Tibial nerve (tissue), 4 donors: Measurements from ENCODE around the gene PEX12. TPM values are rescaled to one million over a fixed set of nuclear protein-coding genes. Genes with fewer than 3 reads are reported as not detected.

Source experiments
- DNase-seq, 2 donors: peaks; one replicate each; pipeline ENCODE4 v3.0.0-alpha.2; 2019; ENCODE audit warnings: low spot score in 2 of 2
- H3K27ac ChIP-seq, 4 donors: fragments of 200-600 bp; sonication (generic) in 3 of 4; one replicate each; pipeline ENCODE4 v1.5.1; 2017 to 2019; ENCODE audit warnings: mild to moderate bottlenecking in 1 of 4
- H3K27me3 ChIP-seq, 2 donors: fragments of 200-600 bp; sonication (generic) in 1 of 2; one replicate each; pipeline versions ENCODE4 v1.5.1 to v1.6.0; 2017 to 2019
- H3K36me3 ChIP-seq, 3 donors: fragments of 200-600 bp; sonication (generic); one replicate each; pipeline ENCODE4 v1.5.1; 2018 to 2019
- H3K4me1 ChIP-seq, 4 donors: fragments of 200-600 bp; sonication (generic) in 3 of 4; one replicate each; pipeline ENCODE4 v1.5.1; 2017 to 2019
- H3K4me3 ChIP-seq, 4 donors: fragments of 200-600 bp; sonication (generic) in 3 of 4; one replicate each; pipeline ENCODE4 v1.5.1; 2017 to 2019; ENCODE audit warnings: mild to moderate bottlenecking in 1 of 4, moderate library complexity in 1 of 4
- H3K9me3 ChIP-seq, 4 donors: fragments of 200-600 bp; sonication (generic) in 3 of 4; one replicate each; pipeline ENCODE4 v1.5.1; 2017 to 2019
- CTCF ChIP-seq, 5 experiments: fragments of 200-600 bp in 3 of 5; fragments of 450-650 bp in 2 of 5; sonication (generic) in 3 of 5; IDR thresholded peaks; one replicate each; pipeline ENCODE4 v1.5.1; 2016 to 2019; ENCODE audit warnings: antibody characterized with exemption in 5 of 5, mild to moderate bottlenecking in 3 of 5, moderate library complexity in 2 of 5
- EP300 ChIP-seq, 2 donors: sonication (generic); formaldehyde crosslinking; IDR thresholded peaks; one replicate each; pipeline ENCODE4 v1.6.1; 2017; ENCODE audit warnings: antibody characterized with exemption in 2 of 2, mild to moderate bottlenecking in 1 of 2
- POLR2A ChIP-seq, 2 donors: fragments of 450-650 bp; IDR thresholded peaks; one replicate each; pipeline ENCODE4 v1.6.1; 2017; ENCODE audit warnings: antibody characterized with exemption in 2 of 2, mild to moderate bottlenecking in 2 of 2, moderate library complexity in 2 of 2
- WGBS, 2 donors: methylation state at CpG; one replicate each; pipeline ENCODE4 v1.1.5; 2018; 5-methylcytosine and 5-hydroxymethylcytosine counted together
- total RNA-seq, 4 donors: library from RNA; depleted of rRNA; stranded (reverse); fragments of >200 nt; gene quantifications; one replicate each; pipeline ENCODE4 v1.1.0, GENCODE V29; 2016

Gene PEX12
- total RNA-seq, 4 donors from 2014 or later = 4.2 to 10.8 (median 9.7) TPM

GRCh38 chr17:35557353-35557752, 21.0 kb downstream of the PEX12 start:
- no peaks in the 10 kb centered on the region for H3K4me1 ChIP-seq
- H3K9me3 ChIP-seq = no peaks in the 10 kb centered on the region
- no peak overlapping the region for H3K27ac ChIP-seq
- WGBS, 2 donors = 80 to 82% methylated on average over 3 of the region's 3 CpGs
- peaks cover 0 to 6% of the 10 kb centered on the region in 2 donors for H3K27me3 ChIP-seq
- DNase-seq = no peak
- no peaks in the 10 kb centered on the region for H3K36me3 ChIP-seq
- no peak for TF ChIP-seq EP300 (IDR thresholded peaks at IDR 0.05)
- no peak for TF ChIP-seq POLR2A (IDR thresholded peaks at IDR 0.05)
- no peak for TF ChIP-seq CTCF (IDR thresholded peaks at IDR 0.05)
- H3K4me3 ChIP-seq = no peak overlapping the region

DNA sequence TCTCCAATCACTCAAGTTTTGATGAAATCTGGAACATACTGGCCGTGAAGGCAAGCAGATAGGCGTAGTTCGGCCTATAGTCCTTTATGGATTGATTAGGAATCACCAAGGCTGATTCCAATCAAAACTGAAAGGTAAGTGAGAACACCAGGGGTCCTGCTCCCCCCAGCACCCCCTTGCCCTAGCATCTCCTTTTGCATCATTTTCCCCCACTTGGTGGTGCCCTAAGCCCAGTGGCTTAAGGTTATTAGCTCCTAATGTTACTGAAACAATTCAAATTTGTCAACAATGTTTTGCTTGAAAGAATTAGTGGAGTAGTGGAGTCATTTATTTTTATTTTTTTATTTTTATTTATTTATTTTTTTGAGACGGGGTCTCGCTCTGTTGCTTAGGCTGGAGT, 22.7 kb downstream of the PEX12 start:
- no peaks in the 10 kb centered on the region for H3K9me3 ChIP-seq
- no peaks in the 10 kb centered on the region for H3K36me3 ChIP-seq
- TF ChIP-seq CTCF (IDR thresholded peaks at IDR 0.05) (no peak), POLR2A (IDR thresholded peaks at IDR 0.05) (no peak)
- DNase-seq = no peak
- H3K27ac ChIP-seq = no peak overlapping the region
- WGBS, 2 donors = 83 to 88% methylated on average over 5 of the region's 5 CpGs
- no peaks in the 10 kb centered on the region for H3K4me1 ChIP-seq
- no peak overlapping the region for H3K4me3 ChIP-seq
- peaks cover 0 to 6% of the 10 kb centered on the region in 2 donors for H3K27me3 ChIP-seq

- H3K36me3 ChIP-seq = no peaks in the 10 kb centered on the region
- WGBS, 2 donors = 76 to 78% methylated on average over 5 of the region's 5 CpGs
- no peak overlapping the region for H3K27ac ChIP-seq
- DNase-seq = no peak
- no peak for TF ChIP-seq EP300 (IDR thresholded peaks at IDR 0.05)
- no peak for TF ChIP-seq POLR2A (IDR thresholded peaks at IDR 0.05)
- TF ChIP-seq CTCF (IDR thresholded peaks at IDR 0.05) = no peak
- peaks cover 0 to 6% of the 10 kb centered on the region in 2 donors for H3K27me3 ChIP-seq
- H3K4me1 ChIP-seq = no peaks in the 10 kb centered on the region
- no peak overlapping the region for H3K4me3 ChIP-seq
- no peaks in the 10 kb centered on the region for H3K9me3 ChIP-seq
Measured at GRCh38 chr17:35554668-35555067, 23.7 kb downstream of the PEX12 start.

GRCh38 chr17:35553310-35553709, 25.1 kb downstream of the PEX12 start:
- Histone ChIP-seq H3K36me3 (no peaks in the 10 kb centered on the region), H3K4me3 (no peak overlapping the region), H3K27me3 (no peaks in the 10 kb centered on the region), H3K4me1 (no peaks in the 10 kb centered on the region), H3K27ac (no peak overlapping the region), H3K9me3 (no peaks in the 10 kb centered on the region)
- TF ChIP-seq EP300 (IDR thresholded peaks at IDR 0.05) (no peak), CTCF (IDR thresholded peaks at IDR 0.05) (no peak), POLR2A (IDR thresholded peaks at IDR 0.05) (no peak)
- no peak for DNase-seq
- 77 to 81% methylated on average over 4 of the region's 4 CpGs for WGBS, 2 donors

DNA sequence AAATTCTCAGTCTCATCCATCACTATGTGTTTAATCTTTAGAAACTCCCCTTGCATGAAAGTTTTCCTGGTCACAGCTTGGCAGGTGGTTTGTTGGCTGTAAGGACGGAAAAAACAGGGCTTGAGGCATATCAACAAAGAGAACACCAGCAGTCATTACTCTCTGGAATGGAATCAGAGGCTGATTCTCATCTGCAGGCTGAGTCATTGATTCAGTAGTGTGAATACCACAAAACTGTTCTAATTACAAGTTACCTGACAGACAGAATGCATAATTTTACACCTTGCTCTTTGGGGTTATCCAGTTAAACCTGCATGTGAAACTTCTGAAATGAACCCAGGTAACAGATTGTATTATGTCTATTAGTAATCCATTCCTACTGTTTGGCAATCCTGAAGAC, 29.4 kb downstream of the PEX12 start:
- Histone ChIP-seq H3K27me3 (no peaks in the 10 kb centered on the region), H3K9me3 (no peaks in the 10 kb centered on the region), H3K36me3 (no peaks in the 10 kb centered on the region), H3K4me1 (no peaks in the 10 kb centered on the region), H3K27ac (no peak overlapping the region), H3K4me3 (no peak overlapping the region)
- DNase-seq = no peak
- TF ChIP-seq EP300 (IDR thresholded peaks at IDR 0.05) (no peak), POLR2A (IDR thresholded peaks at IDR 0.05) (no peak), CTCF (IDR thresholded peaks at IDR 0.05) (no peak)
- WGBS, 2 donors = 58 to 65% methylated on average over 1 of the region's 1 CpG
